ENCODE results near the gene C4A.
A peak's percentile ranks its signal among the peaks of the same experiment; 100 is the strongest.
"Not testable (repeated sequence)": the region's sequence is repeated elsewhere in the genome, so short reads cannot be mapped to it uniquely, and the experiment has no call there.

Gene C4A

DNA sequence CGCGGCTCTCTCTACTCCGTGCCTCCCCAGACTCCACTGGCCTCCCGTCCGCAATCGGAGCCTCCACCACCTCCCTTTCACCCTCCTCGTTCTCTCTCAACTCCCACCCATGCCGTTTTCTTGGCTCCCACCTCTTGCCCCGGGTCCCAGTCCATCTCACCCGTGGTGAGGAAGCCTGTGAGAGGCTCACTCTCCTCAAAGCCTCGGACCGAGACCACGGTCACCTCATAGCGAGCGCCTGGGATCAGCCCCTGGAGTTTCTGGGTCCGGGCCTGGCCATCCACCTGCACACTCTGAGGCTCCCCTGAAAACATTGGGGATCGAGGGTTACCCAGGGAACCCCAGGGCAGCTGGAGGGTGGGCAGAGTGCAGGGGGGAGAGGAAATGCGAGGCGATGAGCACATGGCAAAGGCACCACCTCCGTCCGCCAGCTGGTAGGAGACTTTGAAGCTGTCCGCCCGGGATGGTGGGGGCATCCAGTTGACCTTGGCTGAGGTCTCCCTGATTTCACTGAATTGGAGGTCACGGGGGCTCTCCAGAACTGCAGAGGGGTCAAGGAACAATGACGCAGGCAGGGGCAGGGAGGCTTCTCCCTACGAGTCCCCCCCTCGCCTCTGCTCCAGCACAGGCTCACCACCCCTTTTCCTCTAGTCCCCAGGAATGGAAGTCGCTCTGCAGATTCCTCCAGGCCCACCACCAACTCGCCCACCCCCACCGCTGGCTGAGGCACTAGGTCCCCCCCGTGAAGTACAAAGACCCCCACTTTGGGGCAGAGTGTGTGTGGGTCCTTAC lies 61.9 kb downstream of the C4A start:
- in situ Hi-C loops (cut with MboI; ENCODE audit: low pct_unique_long_range_greater_than_20kb, low sequenced_read_pairs); DNase-seq: not testable (repeated sequence)

DNA sequence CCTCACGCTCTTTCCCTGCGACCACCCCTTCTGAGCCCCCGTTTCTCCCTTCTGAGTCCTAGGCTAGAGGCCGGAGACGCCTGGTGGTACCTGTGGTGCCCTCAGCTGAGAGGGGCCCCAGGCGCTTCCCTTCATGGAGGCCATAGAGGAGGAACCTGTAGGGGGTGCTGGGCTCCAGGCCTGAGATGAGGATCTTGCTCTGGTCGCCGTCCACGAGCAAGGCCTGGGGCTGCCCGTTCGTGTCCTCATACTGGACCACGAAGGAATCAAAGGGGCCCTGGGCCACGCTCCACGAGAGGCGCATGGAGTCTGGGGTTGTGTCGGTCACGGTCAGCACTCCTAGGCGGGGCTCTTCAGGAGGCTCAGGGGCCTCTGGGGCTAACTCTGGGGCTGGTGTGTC lies 63.1 kb downstream of the C4A start:
- in situ Hi-C loops (cut with MboI; ENCODE audit: low pct_unique_long_range_greater_than_20kb, low sequenced_read_pairs); DNase-seq: not testable (repeated sequence)

- in situ Hi-C loops (cut with MboI; ENCODE audit: low pct_unique_long_range_greater_than_20kb, low sequenced_read_pairs), result no loop called here
- no peak for DNase-seq
Observed at GRCh38 chr6:32045811-32046449, 64.1 kb downstream of the C4A start.

GRCh38 chr6:32046450-32047083 lies 64.7 kb downstream of the C4A start:
- in situ Hi-C loops (cut with MboI; ENCODE audit: low pct_unique_long_range_greater_than_20kb, low sequenced_read_pairs), result no loop called here

DNA sequence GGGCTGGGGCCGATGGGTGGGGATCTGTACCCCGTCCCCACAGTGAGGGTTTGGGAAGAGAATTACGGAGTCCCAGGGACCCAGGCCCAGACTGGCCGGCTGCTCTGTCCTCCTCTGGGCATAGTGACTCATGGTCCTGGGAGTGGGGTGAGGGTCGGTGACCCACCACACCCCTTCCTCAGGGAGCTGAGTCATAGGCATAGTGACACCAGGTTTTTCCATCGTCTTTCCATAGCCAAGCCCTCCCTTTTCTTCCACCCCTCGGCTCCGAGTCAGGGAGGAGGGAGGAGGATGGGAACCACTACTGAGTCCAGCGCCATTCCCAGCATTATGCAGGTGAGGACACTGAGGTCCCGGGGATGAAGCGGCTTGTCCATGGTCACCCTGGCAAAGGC lies 65.2 kb downstream of the C4A start:
- no peak for DNase-seq
- in situ Hi-C loops (cut with MboI; ENCODE audit: low pct_unique_long_range_greater_than_20kb, low sequenced_read_pairs), result no loop called here

More at GRCh38 chr6:32046450-32047083, 64.7 kb downstream of the C4A start:
- DNase-seq, result no peak

DNA sequence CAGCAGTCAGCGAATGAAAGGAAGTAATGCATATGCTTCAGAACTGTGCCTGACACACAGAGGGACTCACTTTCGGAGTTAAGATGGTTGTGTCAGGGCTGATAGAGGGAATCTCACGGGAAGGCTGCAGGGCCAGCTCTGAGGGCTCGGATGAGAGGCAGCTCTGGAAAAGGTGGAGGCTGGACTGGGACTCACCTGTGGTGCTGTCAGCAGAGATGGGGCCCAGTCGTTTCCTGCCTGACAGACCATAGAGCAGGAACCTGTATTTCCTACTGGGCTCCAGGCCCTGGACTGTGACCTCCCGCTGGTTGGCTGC lies 65.6 kb downstream of the C4A start:
- in situ Hi-C loops (cut with MboI; ENCODE audit: low pct_unique_long_range_greater_than_20kb, low sequenced_read_pairs), result no loop called here

DNA sequence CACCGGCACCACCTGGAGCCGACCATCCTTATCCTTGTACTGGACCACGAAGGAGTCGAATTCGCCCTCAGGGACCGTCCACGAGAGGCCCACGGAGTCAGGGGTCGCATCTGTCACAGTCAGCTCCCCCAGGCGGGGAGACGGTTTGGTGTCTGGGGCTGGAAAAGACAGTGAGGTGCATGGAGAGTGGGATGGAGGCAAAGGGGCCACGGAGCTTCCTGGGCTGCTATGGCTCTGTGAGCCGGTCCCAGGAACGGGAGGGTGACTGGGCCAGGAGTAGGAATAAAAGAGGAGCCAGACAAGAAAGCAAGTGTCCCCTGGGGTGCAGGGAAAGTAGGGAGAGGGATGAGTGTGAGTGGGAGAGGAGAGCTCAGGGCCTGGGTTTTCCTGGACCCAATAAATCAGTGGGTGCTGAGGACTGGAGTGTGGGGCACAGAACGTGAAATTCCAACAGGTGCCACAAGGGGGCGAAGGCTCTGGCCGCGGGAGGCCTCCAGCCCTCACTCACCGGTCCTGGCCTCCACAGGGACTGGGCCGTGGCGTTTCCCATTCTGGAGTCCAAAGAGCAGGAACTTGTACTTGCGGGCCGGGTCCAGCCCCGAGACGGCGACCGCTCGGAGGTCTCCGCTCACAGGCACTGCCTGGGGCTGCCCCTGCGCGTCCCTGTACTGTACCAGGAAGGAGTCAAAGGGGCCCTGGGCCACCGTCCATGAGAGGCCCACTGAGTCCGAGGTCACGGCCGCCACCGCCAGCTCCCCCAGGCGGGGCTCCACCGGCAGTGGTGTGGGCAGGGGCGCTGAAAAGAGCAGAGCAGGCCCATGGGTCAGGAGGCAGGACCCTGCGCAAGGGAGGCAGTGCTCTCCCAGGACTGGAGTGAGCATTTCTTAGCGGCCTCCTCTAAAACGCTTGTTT lies 66.3 kb downstream of the C4A start:
- peak; percentile 67 for DNase-seq
- in situ Hi-C loops (cut with MboI; ENCODE audit: low pct_unique_long_range_greater_than_20kb, low sequenced_read_pairs), result no loop called here

More for the DNA sequence above, 65.6 kb downstream of the C4A start:
- no peak for DNase-seq

- in situ Hi-C loops (cut with MboI; ENCODE audit: low pct_unique_long_range_greater_than_20kb, low sequenced_read_pairs); DNase-seq: not testable (repeated sequence)
Observed at GRCh38 chr6:32049149-32049548, 67.3 kb downstream of the C4A start.

DNA sequence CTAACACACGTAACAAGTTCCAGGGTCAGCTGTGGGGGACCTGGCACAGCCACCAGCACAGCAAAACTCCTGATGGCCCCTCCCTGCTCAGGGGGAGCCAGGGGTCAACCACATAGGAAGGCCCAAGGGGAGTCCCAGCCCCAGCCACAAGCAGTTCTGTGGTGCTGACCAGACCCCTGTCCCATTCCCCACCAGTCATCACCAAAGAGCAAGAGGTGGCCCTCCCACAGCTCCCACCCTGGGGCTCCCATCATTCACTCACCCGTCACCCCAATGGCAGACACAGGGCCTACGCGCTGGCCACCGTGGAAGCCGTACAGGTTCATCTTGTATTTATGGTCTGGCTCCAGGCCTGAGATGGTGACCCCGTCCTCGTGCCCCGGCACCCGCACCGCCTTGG lies 67.9 kb downstream of the C4A start:
- DNase-seq, result not testable (repeated sequence)

GRCh38 chr6:32050562-32050961 lies 68.7 kb downstream of the C4A start:
- no peak for DNase-seq
- in situ Hi-C loops (cut with MboI; ENCODE audit: low pct_unique_long_range_greater_than_20kb, low sequenced_read_pairs), result no loop called here

More for the DNA sequence above, 67.9 kb downstream of the C4A start:
- in situ Hi-C loops (cut with MboI; ENCODE audit: low pct_unique_long_range_greater_than_20kb, low sequenced_read_pairs), result not testable (repeated sequence)

All from KBM-7 (cell line).